ENCODE data around the gene LDLRAD4.

LDLRAD4 gene

GRCh38 chr18:13184396-13184795, 34.2 kb upstream of the LDLRAD4 start:
- in situ Hi-C loops (cut with MboI; ENCODE audit: low sequenced_read_pairs, unreplicated experiment) = no loop called here
- TF ChIP-seq, protein P1, sequence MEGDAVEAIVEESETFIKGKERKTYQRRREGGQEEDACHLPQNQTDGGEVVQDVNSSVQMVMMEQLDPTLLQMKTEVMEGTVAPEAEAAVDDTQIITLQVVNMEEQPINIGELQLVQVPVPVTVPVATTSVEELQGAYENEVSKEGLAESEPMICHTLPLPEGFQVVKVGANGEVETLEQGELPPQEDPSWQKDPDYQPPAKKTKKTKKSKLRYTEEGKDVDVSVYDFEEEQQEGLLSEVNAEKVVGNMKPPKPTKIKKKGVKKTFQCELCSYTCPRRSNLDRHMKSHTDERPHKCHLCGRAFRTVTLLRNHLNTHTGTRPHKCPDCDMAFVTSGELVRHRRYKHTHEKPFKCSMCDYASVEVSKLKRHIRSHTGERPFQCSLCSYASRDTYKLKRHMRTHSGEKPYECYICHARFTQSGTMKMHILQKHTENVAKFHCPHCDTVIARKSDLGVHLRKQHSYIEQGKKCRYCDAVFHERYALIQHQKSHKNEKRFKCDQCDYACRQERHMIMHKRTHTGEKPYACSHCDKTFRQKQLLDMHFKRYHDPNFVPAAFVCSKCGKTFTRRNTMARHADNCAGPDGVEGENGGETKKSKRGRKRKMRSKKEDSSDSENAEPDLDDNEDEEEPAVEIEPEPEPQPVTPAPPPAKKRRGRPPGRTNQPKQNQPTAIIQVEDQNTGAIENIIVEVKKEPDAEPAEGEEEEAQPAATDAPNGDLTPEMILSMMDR (IDR thresholded peaks at IDR 0.05; ENCODE audit: borderline replicate concordance, control extremely low read depth, extremely low read depth, insufficient read depth, missing control alignments) = no peak
- no peak for DNase-seq (ENCODE audit: low spot score)

DNA sequence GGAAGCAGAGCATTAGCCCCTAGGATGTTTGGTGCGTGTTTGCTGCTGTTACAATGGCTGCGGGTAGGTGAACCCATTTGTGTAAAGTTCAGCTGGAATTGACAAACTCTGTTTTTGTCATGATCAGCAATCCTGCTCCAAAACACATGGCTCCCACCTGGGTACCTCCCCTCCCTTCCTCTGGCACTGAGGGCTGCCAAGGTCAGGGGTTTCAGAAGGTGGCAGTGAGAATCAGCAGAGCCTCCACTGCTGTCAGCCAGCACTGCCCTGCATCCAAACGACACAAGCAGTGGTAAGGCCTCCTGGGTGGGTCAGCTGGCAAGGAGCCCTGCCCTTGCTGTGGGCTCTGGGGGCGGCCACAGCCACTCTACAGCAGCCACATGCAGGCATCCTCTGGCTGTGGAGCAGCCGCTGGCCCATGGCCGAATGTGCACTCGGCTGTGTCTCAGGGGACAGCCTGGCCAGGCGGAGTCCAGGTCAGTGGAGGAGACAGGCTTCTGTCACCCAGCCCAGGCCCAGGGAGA, 32.8 kb upstream of the LDLRAD4 start:
- TF ChIP-seq, protein P1 (IDR thresholded peaks at IDR 0.05; ENCODE audit: borderline replicate concordance, control extremely low read depth, extremely low read depth, insufficient read depth, missing control alignments) = no peak
- no peak for DNase-seq (ENCODE audit: low spot score)
- in situ Hi-C loops (cut with MboI; ENCODE audit: low sequenced_read_pairs, unreplicated experiment) = no loop called here

- TF ChIP-seq, protein P1 (IDR thresholded peaks at IDR 0.05; ENCODE audit: borderline replicate concordance, control extremely low read depth, extremely low read depth, insufficient read depth, missing control alignments) = no peak
- DNase-seq (ENCODE audit: low spot score) = no peak
- in situ Hi-C loops (cut with MboI; ENCODE audit: low sequenced_read_pairs, unreplicated experiment) = no loop called here
Measured at GRCh38 chr18:13186687-13187086, 31.9 kb upstream of the LDLRAD4 start.

- DNase-seq (ENCODE audit: low spot score) = no peak
- TF ChIP-seq, protein P1 (IDR thresholded peaks at IDR 0.05; ENCODE audit: borderline replicate concordance, control extremely low read depth, extremely low read depth, insufficient read depth, missing control alignments) = no peak
- in situ Hi-C loops (cut with MboI; ENCODE audit: low sequenced_read_pairs, unreplicated experiment) = no loop called here
Measured at GRCh38 chr18:13187498-13187897, 31.1 kb upstream of the LDLRAD4 start.

GRCh38 chr18:13191031-13191430, 27.5 kb upstream of the LDLRAD4 start:
- TF ChIP-seq, protein P1 (IDR thresholded peaks at IDR 0.05; ENCODE audit: borderline replicate concordance, control extremely low read depth, extremely low read depth, insufficient read depth, missing control alignments) = no peak
- in situ Hi-C loops (cut with MboI; ENCODE audit: low sequenced_read_pairs, unreplicated experiment) = no loop called here
- no peak for DNase-seq (ENCODE audit: low spot score)

DNA sequence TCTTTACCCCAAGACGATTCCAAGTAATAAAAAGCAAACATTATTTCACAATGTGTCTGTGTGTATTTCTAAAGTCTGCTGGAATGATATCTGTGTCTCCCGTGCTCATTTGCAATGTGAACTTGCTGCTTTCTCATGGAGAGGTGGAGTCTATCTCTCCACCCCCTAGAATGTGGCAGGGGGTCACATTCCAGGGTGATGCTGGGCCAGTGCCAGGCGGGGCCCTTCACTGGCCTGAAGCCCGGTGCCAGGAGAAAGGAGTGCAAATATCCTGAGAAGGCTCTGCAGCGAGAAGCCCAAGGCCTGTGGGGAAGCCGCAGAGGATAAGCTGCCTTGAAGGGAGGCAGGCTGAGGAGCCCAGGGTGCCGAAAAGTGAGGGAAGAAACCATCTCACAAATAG, 26.8 kb upstream of the LDLRAD4 start:
- TF ChIP-seq, protein P1 (IDR thresholded peaks at IDR 0.05; ENCODE audit: borderline replicate concordance, control extremely low read depth, extremely low read depth, insufficient read depth, missing control alignments) = no peak
- in situ Hi-C loops (cut with MboI; ENCODE audit: low sequenced_read_pairs, unreplicated experiment) = no loop called here
- no peak for DNase-seq (ENCODE audit: low spot score)

DNA sequence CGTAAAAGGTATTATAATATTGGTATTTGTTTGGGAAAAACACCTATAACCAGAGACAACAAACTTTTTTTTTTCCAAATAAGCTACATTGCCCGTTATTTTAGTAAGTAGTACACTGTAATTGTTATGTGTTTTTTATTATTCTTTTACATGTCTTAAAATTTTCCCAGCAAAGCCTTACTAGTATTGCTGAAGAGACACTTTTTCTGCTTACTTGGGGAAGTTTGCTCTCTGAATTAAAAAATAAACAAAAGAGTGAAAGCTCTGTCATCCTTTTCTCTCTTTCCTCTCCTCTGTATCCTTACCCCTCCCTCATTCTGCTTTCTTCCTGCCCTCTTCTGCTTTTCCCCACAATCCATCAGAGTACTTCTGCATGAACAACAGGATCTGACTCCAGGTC, 25.6 kb upstream of the LDLRAD4 start:
- in situ Hi-C loops (cut with MboI; ENCODE audit: low sequenced_read_pairs, unreplicated experiment) = no loop called here
- DNase-seq (ENCODE audit: low spot score) = no peak

More for the DNA sequence above, 25.6 kb upstream of the LDLRAD4 start:
- TF ChIP-seq, protein P1 (IDR thresholded peaks at IDR 0.05; ENCODE audit: borderline replicate concordance, control extremely low read depth, extremely low read depth, insufficient read depth, missing control alignments) = no peak

All from GM13976 (cell line).